Measurements from ENCODE around the gene LRRC3B.

The LRRC3B gene

DNA sequence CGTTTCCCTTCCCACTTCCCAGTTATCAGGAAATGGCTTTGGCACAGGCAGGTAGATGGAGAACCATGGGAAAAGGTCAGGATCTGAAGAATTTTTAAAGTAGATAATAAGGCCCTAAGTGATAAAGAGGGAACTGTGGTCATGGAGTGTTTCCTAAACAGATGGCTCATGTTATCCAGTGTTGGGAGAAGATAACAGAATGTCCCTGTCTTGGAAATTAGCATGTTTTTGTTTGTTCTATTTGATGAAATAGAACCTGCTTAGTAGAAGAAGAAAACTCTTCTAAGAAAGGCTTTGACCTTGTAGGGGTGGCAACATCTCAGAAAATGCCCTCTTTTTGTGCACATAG, 8.8 kb downstream of the LRRC3B start:
- DNase-seq (ENCODE audit: low read depth) = no peak

DNA sequence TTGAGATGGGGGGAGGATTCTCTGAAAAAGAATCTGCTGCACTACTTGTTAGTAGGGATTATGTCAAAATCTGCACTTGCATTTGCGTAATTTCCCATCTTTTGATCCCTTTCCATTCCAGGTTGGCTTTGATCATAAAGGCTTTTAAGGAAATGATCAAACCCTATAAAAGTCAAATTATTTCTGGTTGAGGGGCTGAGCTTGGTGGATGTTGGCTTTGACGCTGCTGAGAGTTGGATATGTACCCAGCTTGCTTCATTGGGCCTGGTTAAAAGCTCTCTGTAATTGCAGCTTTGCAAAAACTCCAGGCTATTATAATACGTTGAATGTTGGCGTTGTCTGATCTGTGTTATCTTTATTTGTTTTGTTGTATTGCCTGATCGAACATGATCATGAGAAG, 12.0 kb downstream of the LRRC3B start:
- DNase-seq (ENCODE audit: low read depth) = no peak

DNA sequence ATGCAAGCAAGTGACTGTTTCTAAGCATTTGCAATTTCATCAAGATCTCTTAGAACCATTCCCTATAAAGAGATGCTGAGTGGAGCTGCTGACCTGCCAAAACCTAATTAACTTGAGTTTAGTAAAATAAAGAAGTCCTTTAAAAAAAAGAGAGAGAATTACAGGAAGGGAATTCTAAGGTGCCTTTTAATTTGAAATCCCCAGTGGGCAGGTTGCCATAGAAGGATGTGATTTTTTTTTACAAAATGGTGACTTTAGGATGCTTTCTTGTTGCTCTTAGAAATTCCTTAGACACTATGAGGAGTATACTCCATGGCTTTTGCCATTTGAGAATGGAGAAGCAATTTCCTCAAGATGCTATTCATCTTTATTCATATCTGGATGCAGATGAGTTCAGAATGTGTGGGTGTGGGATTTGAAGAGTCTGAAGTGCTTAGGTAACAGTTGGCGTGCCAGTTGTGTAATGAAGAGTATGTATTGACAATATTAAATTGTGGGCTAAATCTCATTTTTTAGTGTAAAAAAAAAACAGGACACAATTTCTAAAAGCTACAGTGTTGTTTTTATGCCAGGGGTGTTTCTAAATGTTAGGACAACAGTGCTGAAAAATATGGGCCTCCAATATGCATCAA, 13.6 kb downstream of the LRRC3B start:
- DNase-seq (ENCODE audit: low read depth) = no peak

DNA sequence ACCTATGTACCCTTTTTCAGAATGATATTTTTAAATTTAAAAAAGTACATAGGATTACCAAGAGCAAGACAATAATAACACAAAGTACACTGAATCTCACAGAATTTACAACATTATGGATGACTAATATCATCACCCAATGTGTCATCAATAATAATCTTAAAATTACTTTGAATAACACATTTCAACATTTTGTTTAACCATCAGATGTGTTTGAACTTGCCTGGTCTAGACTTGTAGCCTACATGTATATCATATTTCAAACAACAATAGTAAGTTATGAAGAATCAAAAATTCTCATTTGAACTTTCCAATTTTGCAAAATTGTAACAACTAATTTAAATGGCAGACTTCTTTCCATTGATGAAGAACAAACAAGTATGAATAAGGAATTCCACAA, 15.1 kb downstream of the LRRC3B start:
- DNase-seq (ENCODE audit: low read depth) = no peak

DNA sequence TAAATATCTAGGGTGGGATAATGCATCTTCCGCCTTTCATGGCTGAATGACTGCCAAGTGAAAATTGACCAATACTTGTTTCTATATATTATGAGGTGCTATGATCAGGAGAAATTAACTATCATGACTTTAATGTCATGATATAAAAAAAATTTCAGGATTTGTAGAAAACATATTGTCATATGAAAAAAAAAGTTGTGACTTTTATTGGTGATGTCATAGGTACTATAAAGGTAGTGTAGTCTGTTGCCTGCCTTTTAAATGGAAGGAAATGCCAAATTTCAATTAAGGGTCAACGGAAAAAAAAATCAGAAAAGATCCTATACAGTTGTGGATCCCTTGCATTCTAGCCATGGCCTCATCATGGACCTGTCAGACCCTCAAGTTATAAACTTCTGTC, 15.5 kb downstream of the LRRC3B start:
- no peak for DNase-seq (ENCODE audit: low read depth)

DNA sequence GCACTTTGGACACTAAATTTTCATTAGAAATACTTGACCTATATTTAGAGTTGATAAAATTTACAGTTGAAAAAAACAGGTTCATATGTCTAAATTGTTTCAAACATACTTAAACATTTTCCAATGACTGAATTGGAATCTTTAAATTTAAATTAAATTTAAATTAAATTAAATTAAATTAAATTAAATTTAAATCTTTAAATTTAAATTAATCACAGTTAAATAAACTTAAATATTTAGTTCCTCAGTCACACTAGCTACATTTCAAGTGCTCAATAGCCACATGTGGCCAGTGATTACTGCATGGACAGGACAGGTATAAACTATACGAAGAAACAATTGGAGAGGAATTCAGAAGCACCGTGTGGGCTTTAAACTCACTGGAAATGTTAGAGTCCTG, 16.8 kb downstream of the LRRC3B start:
- no peak for DNase-seq (ENCODE audit: low read depth)

DNA sequence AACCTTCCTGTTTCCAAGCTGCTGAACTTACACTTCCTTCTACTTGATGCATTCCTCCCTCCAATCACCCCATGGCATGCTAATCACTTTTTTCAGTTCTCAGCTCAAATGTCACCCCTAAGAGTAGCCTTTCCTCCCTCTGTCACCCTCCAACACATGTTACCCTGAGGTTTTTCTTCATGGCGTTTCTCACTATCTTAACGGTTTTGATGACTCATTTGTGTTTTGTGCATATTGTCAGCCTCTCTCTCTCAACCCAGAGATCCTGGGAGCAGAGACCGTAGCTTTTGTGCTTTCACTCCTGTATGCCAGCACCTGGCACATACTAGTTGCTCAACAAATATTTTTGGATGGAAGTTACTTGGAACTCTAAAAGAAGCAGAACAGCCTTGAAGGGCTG, 24.5 kb downstream of the LRRC3B start:
- DNase-seq (ENCODE audit: low read depth) = no peak

DNA sequence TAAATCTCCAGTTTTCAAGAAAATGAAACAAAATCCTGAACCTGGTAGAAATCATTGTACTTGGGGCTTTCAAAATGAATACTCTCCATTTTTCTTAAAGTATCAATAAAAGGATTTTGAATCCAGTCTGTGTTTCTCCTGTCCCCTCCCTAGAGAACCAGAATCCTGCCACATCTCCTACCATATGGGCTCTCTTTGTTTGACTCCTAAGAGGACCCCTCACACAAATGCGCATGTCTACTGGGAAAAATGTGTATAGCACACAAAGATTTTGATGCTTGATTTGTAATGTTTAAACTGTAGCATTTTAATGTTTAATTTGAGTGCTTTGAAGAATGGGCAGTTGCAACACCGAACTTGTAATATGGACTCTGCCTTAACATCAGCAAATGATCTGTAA, 25.9 kb downstream of the LRRC3B start:
- no peak for DNase-seq (ENCODE audit: low read depth)

DNA sequence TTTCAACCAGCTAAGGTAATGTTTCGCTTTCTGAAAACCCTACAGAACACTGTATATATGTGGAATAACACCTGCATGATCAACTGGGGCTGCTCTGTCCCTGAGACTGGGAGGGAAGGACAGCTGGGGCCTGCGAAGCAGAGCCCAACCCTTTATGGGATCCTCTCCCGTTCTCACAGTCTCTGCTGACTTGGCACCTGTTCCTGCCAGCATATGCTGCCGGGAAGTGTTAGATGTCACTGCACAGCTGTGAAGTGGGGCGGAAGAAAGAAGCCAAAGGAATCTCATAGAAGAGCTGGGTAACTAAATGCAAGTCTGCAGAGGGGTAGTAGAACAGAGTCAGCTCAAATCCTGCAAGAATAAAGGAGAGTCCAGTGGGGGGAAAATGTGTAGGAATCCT, 29.6 kb downstream of the LRRC3B start:
- DNase-seq (ENCODE audit: low read depth) = no peak

DNA sequence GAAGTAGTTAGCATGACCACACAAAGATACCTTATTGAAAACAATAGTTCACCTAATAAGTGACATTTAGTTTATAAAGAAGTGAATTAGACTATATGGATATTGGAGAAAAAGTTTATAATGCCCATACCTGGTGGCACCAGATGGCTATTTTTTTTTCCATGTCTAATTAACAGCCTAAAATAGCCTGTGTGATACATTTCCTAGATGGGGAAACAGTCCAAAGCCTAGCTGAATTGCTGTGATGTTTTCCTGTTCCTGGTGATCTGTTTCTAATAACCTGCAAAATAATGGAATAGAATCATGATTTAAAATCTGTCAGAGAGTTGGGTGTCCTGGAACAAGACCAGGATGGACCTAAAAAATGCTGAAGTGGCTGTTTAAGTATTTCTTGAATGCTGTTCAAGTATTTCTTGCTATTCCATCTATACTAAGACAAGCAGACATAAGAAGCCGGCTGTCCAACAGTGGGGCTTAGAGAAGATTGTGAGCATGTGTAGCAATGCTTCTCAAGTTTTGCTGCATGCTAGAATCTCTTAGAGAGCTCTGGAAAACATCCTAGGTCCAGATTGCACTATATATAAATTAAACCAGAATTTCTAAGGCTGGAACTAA, 31.3 kb downstream of the LRRC3B start:
- DNase-seq (ENCODE audit: low read depth) = no peak

DNA sequence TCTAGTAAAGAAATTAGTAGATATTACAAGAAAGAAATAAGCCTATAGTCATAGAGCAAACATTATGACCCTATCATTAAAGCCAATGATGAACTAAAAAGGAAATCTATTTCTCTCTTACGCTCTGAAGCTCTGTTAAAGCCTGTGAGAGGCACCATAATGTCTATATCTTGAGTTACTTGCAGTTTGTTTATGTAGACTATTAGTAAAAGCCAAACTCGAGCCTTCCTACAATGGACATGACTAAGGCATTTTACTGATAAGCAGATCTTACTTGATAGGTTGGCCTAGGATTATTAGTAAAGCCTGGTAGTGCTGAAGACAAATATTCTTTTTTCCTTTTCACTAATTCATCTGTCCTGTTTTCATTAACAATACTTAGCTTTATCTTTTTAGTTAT, 32.7 kb downstream of the LRRC3B start:
- DNase-seq (ENCODE audit: low read depth) = no peak

DNA sequence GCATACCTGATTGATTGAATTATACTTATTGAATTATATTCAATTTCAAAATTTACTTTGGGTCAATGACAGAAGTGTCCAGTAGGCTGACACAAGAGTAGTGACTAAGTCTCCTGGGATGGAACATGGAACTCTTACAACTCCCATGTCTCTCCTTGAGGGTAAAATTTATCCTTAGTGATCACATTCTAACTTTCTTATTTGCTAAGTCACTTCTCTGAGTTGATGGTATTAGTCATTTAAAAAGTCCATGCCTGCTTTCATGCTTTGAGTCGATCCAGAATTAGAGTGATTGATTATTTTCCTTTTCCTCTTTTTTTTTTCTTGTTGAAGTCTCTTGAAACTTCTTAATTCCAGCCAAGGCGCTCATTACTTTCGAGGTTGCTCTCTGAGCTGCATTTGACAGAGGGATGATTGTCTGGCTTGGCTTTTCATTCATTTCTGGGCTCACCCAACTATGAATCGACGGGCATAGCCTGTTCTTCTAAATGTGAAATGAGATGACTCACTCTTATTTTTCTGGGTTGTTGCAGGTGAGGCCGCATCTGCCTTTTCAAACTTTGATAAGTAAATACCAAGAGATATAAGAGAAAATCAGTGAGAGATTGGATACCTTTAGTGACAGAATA, 34.9 kb downstream of the LRRC3B start:
- no peak for DNase-seq (ENCODE audit: low read depth)

DNA sequence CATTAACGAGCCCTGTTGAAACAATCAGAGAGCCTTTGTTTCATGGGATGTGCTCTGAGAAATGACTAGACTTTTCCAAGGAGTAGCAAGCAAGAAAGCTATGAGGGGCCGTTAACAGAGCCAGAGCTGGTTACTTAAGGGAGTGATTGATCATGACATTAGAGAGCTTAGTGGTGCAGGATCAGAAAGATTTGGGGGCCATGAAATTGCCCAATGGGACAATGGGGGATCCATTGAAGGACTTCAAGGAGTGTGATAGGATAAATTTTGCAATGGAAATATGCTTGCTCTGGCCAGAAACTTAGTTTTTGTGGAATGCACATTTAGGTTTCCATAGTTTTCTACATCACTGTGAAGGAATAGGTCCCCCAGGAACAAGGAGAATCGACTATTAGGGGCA, 45.6 kb downstream of the LRRC3B start:
- DNase-seq (ENCODE audit: low read depth) = no peak

DNA sequence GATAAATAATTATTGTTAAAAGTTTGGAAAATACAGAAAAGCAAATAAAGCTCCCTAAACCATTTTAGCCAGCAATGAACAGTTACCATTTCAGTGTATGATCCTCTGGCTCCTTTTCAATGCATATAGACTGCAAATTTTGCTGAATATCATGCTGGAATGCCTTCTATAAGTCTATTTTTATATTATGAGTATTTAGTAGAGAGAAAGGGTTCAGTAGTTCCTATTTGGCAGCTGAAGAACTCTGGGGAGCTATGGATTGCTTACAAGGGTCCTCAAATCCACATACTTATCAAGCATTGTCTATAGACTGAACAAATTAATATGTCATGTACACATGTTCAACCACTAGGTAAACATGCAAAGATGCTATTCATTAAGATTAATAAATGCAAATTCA, 46.1 kb downstream of the LRRC3B start:
- DNase-seq (ENCODE audit: low read depth) = no peak

DNA sequence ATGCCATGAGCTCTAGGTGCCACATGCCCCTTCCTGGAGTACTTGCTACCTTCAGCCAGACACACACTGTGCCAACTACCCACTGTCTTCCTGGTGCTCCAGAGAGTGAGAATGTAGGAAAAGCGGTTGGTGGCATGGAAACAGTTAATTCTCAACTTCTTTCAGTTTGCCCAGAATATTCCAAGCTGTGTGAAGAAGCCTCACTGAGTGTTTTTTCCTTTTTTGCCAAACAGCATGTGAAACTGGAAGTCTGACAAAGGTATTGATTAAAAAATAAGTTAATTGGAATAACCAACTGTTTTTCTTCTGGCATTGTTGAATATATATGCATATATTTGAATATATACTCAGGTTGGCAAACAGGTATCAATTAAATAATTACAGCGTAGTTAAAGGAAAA, 52.8 kb downstream of the LRRC3B start:
- no peak for DNase-seq (ENCODE audit: low read depth)

DNA sequence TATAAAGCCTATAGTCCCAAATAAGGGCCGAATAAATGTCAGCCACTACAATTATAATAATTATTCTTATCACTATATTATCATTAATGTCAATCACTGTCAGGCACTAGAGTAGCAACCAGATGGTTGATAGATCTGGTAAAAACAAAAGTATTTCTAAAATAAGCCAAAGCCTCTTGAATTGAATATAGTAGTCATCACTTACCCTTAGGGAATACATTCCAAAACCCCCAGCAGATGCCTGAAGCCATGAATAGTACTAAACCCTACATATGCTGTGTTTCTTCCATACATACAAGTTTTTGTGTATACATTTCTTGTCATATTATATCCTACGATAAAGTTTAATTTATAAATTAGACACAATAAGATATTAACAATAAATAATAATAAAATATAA, 59.1 kb downstream of the LRRC3B start:
- no peak for DNase-seq (ENCODE audit: low read depth)

DNA sequence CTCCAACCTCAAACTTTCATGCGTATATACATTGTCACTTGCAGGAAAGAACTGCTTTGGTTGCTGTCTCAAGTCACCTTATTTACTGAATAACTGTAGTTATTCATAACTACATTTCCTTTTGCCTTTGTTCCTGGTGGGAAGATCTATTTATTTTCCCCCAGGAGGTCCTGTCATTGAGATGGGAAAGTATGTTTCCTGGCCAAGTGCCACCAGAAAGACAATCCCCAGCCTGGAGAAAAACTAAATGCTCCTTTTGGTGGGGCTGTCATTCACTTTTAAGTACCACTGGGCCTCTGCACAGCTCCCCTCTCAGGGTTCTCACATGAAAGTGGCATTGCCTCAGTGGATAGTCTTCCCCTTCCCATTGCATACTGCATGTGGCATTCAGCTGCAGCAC, 59.8 kb downstream of the LRRC3B start:
- no peak for DNase-seq (ENCODE audit: low read depth)

DNA sequence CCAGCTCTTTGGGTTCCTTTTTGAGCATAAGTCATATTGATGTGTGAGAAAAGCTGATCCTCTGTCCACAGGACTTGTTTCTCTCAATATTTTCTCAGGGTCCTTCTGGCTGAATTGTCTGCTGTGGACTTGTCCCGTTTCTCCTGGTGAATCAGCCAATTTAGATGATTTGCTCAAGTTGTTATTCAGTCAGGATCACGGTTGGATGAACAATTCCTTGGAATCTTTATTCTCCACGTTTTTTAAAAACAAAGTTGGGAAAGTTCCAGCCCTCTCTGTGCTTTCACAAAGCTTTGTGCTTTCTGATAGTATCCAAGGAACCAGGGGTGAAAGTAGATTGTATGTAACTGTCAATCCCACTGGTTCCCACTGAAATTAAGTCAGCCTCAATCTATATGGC, 61.3 kb downstream of the LRRC3B start:
- no peak for DNase-seq (ENCODE audit: low read depth)

DNA sequence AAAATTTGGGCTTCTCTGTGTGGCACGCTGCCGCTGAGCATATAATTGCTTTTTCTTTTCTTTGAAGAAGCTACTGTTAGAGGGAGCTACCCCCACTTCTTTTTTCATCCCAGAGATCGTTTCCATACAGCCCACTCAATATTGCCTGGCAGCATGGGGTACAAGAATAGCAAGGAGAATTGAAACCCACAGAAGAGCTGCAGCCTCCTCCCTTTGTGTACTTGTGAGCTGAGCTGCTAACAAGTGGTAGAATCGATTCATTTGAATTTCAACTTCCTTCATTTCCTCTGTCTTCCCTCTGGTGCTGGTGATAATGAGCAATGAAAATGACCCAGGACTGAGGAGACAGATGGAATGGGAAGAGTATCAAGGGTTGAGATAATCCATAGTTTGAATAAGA, 64.9 kb downstream of the LRRC3B start:
- no peak for DNase-seq (ENCODE audit: low read depth)

DNA sequence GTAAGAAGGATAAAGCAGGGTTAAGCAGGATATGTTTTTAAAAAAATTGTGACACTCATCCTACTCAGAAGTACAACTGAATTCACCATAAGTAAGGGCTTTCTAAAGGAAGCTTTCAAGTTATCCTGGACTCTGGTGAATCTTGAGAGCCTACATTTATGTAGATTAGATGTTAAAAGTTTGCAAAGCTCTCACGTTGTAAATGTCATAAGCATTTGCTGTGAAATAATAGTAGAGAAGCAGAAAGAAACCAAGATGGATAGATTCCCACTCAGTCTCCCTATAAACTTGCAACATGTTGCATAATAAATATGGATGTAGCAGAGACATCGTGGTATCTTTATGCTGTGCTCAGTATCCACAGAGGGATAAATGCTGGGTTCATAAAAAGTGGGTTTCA, 77.0 kb downstream of the LRRC3B start:
- DNase-seq (ENCODE audit: low read depth) = no peak

DNA sequence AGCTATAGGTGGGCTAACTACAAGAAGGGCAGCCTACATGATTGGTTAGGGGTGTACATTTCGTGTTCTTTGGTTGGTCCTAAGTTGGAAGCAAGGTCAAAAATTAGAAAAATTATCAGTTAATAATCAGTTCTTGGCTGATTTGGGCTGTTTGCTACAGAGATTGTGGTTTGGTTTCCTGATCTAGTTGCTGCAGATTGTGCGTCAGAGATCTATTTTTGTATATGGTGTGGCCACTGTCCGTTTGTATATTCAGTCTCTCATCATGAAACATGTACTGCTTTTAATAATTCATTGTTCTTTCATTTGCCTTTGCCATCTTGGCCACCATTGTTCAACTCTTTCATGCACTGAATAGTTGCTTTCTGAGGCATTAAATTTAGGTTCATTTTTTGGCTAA, 80.9 kb downstream of the LRRC3B start:
- DNase-seq (ENCODE audit: low read depth) = no peak

DNA sequence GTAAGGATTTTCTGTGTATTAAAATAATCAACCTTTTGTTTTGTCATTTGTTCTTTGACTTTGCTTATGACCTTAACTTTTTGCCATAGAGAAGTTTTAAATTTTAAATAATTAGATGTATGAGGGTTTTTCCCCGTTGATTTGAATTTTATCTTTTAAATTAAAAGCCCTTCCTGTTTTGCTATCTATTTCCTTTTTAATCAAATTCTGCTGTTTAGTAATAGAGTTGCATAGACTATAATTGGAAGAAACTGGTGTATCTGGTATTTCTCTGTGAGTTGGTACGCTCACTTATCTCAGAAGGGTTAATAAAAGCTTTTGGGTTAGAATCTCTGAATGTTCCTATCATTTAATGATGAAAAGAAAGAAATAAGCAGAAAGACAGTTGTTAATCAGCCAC, 82.2 kb downstream of the LRRC3B start:
- no peak for DNase-seq (ENCODE audit: low read depth)

DNA sequence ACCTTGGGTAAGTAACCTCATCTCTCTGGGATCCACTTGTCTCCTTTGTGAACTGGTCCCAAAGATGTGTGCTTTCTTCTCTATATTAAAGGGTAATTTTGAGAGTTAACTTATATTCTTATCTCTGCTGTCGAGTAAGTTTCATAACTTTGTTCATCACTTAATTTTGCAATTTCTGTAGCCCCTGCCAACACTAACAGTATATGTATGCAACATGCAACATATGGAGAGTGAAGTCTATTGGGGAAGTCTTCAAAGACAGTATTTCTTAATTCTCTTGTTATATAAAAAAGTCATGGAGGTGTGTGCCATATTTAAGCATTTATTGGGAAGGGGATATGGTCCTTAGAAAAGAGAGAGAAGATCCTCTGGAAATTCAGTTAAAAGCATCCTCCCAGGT, 85.9 kb downstream of the LRRC3B start:
- DNase-seq (ENCODE audit: low read depth) = no peak

All from stimulated activated CD8-positive, alpha-beta memory T cell treated with anti-CD3 and anti-CD28 coated beads, Interleukin-15, amount 100 ng/mL, for 24 hours (primary cell).